GM08714 (cell line): ENCODE results near the gene ZFP36L2.

ENCODE experiments used
- H3K4me3 ChIP-seq: fragments of 200-500 bp; sonication (Bioruptor generic); 2 replicates; pipeline ENCODE4 v1.5.1; 2014; ENCODE audit warnings: mild to moderate bottlenecking, low read length, inconsistent platforms
- ZNF274 ChIP-seq: IDR thresholded peaks from 2 replicates; pipeline ENCODE4 v1.6.1; 2012; ENCODE audit warnings: mild to moderate bottlenecking, low read depth, low read length

ZFP36L2 gene

GRCh38 chr2:43186679-43187374 lies 39.6 kb downstream of the ZFP36L2 start:
- no peak overlapping the region for H3K4me3 ChIP-seq
- TF ChIP-seq ZNF274, result no peak

GRCh38 chr2:43186321-43186678 lies 40.1 kb downstream of the ZFP36L2 start:
- TF ChIP-seq ZNF274, result no peak
- H3K4me3 ChIP-seq, result no peak overlapping the region

GRCh38 chr2:43185146-43185545 lies 41.3 kb downstream of the ZFP36L2 start:
- TF ChIP-seq ZNF274, result no peak

GRCh38 chr2:43184339-43184895 lies 42.0 kb downstream of the ZFP36L2 start:
- H3K4me3 ChIP-seq, result no peak overlapping the region
- TF ChIP-seq ZNF274, result no peak

More at GRCh38 chr2:43185146-43185545, 41.3 kb downstream of the ZFP36L2 start:
- H3K4me3 ChIP-seq, result no peak overlapping the region

- H3K4me3 ChIP-seq, result no peak overlapping the region
- TF ChIP-seq ZNF274, result no peak
Observed at GRCh38 chr2:43183743-43184142, 42.7 kb downstream of the ZFP36L2 start.

- H3K4me3 ChIP-seq, result no peak overlapping the region
- no peak for TF ChIP-seq ZNF274
Observed at GRCh38 chr2:43180897-43181296, 45.5 kb downstream of the ZFP36L2 start.

GRCh38 chr2:43179942-43180341 lies 46.5 kb downstream of the ZFP36L2 start:
- no peak for TF ChIP-seq ZNF274
- no peak overlapping the region for H3K4me3 ChIP-seq

- no peak overlapping the region for H3K4me3 ChIP-seq
- no peak for TF ChIP-seq ZNF274
Observed at GRCh38 chr2:43178602-43179542, 47.5 kb downstream of the ZFP36L2 start.

GRCh38 chr2:43178055-43178598 lies 48.3 kb downstream of the ZFP36L2 start:
- no peak overlapping the region for H3K4me3 ChIP-seq
- TF ChIP-seq ZNF274, result no peak

- H3K4me3 ChIP-seq, result no peak overlapping the region
- no peak for TF ChIP-seq ZNF274
Observed at GRCh38 chr2:43176449-43176848, 50.0 kb downstream of the ZFP36L2 start.

- no peak for TF ChIP-seq ZNF274
- H3K4me3 ChIP-seq, result no peak overlapping the region
Observed at GRCh38 chr2:43175876-43176275, 50.5 kb downstream of the ZFP36L2 start.

GRCh38 chr2:43175020-43175441 lies 51.4 kb downstream of the ZFP36L2 start:
- H3K4me3 ChIP-seq, result no peak overlapping the region; the same call in 1 of the 2 replicates

GRCh38 chr2:43174368-43174916 lies 52.0 kb downstream of the ZFP36L2 start:
- TF ChIP-seq ZNF274, result no peak
- H3K4me3 ChIP-seq, result no peak overlapping the region; the same call in 1 of the 2 replicates

More at GRCh38 chr2:43175020-43175441, 51.4 kb downstream of the ZFP36L2 start:
- no peak for TF ChIP-seq ZNF274
